ENCODE measurements around the gene ZNF282.

ZNF282 gene

GRCh38 chr7:149188213-149188612 lies 7.1 kb upstream of the ZNF282 start (continued):
- peak; percentile 57 for TF ChIP-seq ZBTB11 (tag by site-specific recombination; conservative IDR thresholded peaks at IDR 0.05; ENCODE audit: low read depth)
- TF ChIP-seq ZNF792 (tag by site-specific recombination; IDR thresholded peaks at IDR 0.05) = no peak
- TF ChIP-seq ZXDB (tag by site-specific recombination; IDR thresholded peaks at IDR 0.05) = peak; percentile 50
- no peak for TF ChIP-seq ZNF707 (tag by site-specific recombination; IDR thresholded peaks at IDR 0.05)
- no peak for TF ChIP-seq ZNF341 (tag by site-specific recombination; IDR thresholded peaks at IDR 0.05; ENCODE audit: low read depth)
- no peak for TF ChIP-seq SCRT2 (tag by site-specific recombination; IDR thresholded peaks at IDR 0.05)
- no peak for TF ChIP-seq ZBTB48 (tag by site-specific recombination; IDR thresholded peaks at IDR 0.05)
- no peak for TF ChIP-seq ZNF549 (tag by site-specific recombination; IDR thresholded peaks at IDR 0.05)
- TF ChIP-seq PRDM4 (tag by site-specific recombination; IDR thresholded peaks at IDR 0.05) = 0 out of 2 replicates have a peak, but pooled peaks have one; percentile 52
- no peak for TF ChIP-seq ZNF26 (tag by site-specific recombination; IDR thresholded peaks at IDR 0.05)
- TF ChIP-seq SCRT1 (tag by site-specific recombination; IDR thresholded peaks at IDR 0.05; ENCODE audit: borderline replicate concordance) = 0 out of 2 replicates have a peak, but pooled peaks have one; percentile 9
- no peak for TF ChIP-seq ZNF645 (tag by site-specific recombination; IDR thresholded peaks at IDR 0.05)
- no peak for TF ChIP-seq ZNF701 (tag by site-specific recombination; IDR thresholded peaks at IDR 0.05)
- no peak for TF ChIP-seq ZNF76 (tag by site-specific recombination; IDR thresholded peaks at IDR 0.05; ENCODE audit: borderline replicate concordance, low read depth)
- no peak for TF ChIP-seq ZNF18 (tag by site-specific recombination; IDR thresholded peaks at IDR 0.05)
- TF ChIP-seq ZSCAN30 (tag by site-specific recombination; IDR thresholded peaks at IDR 0.05) = no peak
- no peak for TF ChIP-seq ZNF174 (tag by site-specific recombination; IDR thresholded peaks at IDR 0.05)
- TF ChIP-seq MZF1 (tag by site-specific recombination; IDR thresholded peaks at IDR 0.05; ENCODE audit: borderline replicate concordance) = peak; percentile 87; the same call in 1 of the 2 replicates
- no peak for TF ChIP-seq ZBTB21 (tag by site-specific recombination; IDR thresholded peaks at IDR 0.05)
- peak; percentile 78 for TF ChIP-seq GLIS1 (tag by site-specific recombination; IDR thresholded peaks at IDR 0.05)
- TF ChIP-seq ZNF785 (tag by site-specific recombination; IDR thresholded peaks at IDR 0.05) = no peak
- TF ChIP-seq ZNF558 (tag by site-specific recombination; IDR thresholded peaks at IDR 0.05) = no peak
- TF ChIP-seq ZNF335 (tag by site-specific recombination; conservative IDR thresholded peaks at IDR 0.05) = no peak
- TF ChIP-seq PRDM6 (tag by site-specific recombination; IDR thresholded peaks at IDR 0.05) = peak; percentile 78
- TF ChIP-seq ZNF211 (tag by site-specific recombination; IDR thresholded peaks at IDR 0.05; ENCODE audit: low read depth) = no peak
- TF ChIP-seq ZNF513 (tag by site-specific recombination; IDR thresholded peaks at IDR 0.05) = peak; percentile 77
- no peak for TF ChIP-seq ZNF23 (tag by site-specific recombination; IDR thresholded peaks at IDR 0.05; ENCODE audit: borderline replicate concordance)

Measured in HEK293 (cell line).